ENCODE measurements around the gene MZT2A.
A peak's percentile ranks its signal among the peaks of the same experiment; 100 is the strongest.
"Not testable (repeated sequence)": the region's sequence is repeated elsewhere in the genome, so short reads cannot be mapped to it uniquely, and the experiment has no call there.

MZT2A gene, protein sequence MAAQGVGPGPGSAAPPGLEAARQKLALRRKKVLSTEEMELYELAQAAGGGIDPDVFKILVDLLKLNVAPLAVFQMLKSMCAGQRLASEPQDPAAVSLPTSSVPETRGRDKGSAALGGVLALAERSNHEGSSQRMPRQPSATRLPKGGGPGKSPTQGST

DNA sequence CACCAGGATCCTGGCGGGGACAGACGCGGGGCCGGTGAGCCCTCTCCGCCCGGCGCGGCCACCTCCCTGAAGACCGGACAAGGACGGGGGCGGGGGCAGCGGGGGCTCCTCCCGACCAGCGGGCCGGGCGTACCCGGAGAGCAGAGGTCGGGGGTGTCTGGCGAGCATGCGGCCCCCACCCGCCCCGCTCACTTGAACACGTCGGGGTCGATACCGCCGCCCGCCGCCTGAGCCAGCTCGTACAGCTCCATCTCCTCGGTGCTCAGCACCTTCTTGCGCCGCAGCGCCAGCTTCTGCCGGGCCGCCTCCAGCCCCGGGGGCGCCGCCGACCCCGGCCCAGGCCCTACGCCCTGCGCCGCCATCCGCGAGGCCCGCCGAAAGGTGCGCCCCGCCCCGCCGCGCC is at the start of gene MZT2A:
Gene MZT2A, minus strand, starts transcription at position 383 of the 403 bp plus-strand sequence. Its CDS starts 21 bp downstream, at position 362.
- peak within 1 kb of the TSS; percentile 87 for H3K4me3 ChIP-seq
- peak within 1 kb of the TSS; percentile 79 to 92 for H3K27ac ChIP-seq
- DNase-seq (ENCODE audit: low spot score) = not testable (repeated sequence)

DNA sequence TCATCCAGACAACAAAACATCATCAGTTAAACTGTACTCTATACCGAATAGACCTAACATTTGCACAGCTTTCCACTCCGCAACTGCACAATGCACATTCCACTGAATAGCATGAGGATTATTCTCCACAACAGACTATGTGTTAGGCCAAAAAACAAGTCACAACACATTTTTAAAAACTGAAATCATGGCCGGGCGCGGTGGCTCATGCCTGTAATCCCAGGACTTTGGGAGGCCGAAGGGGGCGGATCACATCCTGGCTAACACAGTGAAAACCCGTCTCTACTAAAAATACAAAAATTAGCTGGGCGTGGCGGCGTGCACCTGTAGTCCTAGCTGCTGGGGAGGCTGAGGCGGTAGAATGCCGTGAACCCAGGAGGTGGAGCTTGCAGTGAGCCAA is 46.7 kb upstream of the MZT2A start:
- DNase-seq (ENCODE audit: low spot score); H3K27ac ChIP-seq; H3K4me3 ChIP-seq: not testable (repeated sequence)

- not testable (repeated sequence) for H3K4me3 ChIP-seq, H3K27ac ChIP-seq
- peak; percentile 35 for DNase-seq (ENCODE audit: low spot score)
These were observed 44.6 kb upstream of the MZT2A start for GRCh38 chr2:131536841-131537240.

GRCh38 chr2:131535951-131536826 is 44.0 kb upstream of the MZT2A start:
- not testable (repeated sequence) for H3K27ac ChIP-seq, H3K4me3 ChIP-seq
- peak; percentile 22 for DNase-seq (ENCODE audit: low spot score)

DNA sequence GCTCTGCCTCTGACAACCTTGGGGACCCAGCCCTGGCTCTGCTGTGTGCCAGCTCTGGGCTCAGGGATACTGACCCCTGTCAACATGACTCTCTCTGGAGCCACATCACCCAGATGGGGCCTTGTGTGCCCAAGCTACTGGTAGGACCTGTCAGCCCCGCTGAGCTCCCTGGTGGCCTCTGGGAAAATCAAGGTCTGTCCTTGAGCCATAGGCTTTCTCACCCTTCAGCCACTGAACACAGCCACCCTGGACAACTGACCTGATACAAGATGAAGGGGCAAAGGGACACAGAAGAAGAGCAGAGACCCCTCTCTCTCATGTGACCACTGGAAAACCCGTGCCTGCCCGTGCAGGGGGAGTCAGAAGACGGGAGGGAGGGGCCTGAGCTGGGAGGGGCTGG is 43.3 kb upstream of the MZT2A start:
- Histone ChIP-seq H3K4me3 (no peak overlapping the region), H3K27ac (no peak overlapping the region)
- TF ChIP-seq, protein P1, sequence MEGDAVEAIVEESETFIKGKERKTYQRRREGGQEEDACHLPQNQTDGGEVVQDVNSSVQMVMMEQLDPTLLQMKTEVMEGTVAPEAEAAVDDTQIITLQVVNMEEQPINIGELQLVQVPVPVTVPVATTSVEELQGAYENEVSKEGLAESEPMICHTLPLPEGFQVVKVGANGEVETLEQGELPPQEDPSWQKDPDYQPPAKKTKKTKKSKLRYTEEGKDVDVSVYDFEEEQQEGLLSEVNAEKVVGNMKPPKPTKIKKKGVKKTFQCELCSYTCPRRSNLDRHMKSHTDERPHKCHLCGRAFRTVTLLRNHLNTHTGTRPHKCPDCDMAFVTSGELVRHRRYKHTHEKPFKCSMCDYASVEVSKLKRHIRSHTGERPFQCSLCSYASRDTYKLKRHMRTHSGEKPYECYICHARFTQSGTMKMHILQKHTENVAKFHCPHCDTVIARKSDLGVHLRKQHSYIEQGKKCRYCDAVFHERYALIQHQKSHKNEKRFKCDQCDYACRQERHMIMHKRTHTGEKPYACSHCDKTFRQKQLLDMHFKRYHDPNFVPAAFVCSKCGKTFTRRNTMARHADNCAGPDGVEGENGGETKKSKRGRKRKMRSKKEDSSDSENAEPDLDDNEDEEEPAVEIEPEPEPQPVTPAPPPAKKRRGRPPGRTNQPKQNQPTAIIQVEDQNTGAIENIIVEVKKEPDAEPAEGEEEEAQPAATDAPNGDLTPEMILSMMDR (IDR thresholded peaks at IDR 0.05) = no peak
- no peak for DNase-seq (ENCODE audit: low spot score)

GRCh38 chr2:131534965-131535364 is 42.8 kb upstream of the MZT2A start:
- DNase-seq (ENCODE audit: low spot score) = peak; percentile 16
- not testable (repeated sequence) for H3K4me3 ChIP-seq, H3K27ac ChIP-seq

GRCh38 chr2:131534317-131534672 is 42.1 kb upstream of the MZT2A start:
- H3K27ac ChIP-seq, H3K4me3 ChIP-seq: not testable (repeated sequence)
- DNase-seq (ENCODE audit: low spot score) = peak; percentile 28

- not testable (repeated sequence) for H3K4me3 ChIP-seq, H3K27ac ChIP-seq
- DNase-seq (ENCODE audit: low spot score) = peak; percentile 28
These were observed 41.6 kb upstream of the MZT2A start for GRCh38 chr2:131533609-131534316.

- not testable (repeated sequence) for H3K4me3 ChIP-seq, H3K27ac ChIP-seq
- peak; percentile 8 for DNase-seq (ENCODE audit: low spot score)
These were observed 40.8 kb upstream of the MZT2A start for GRCh38 chr2:131532723-131533608.

DNA sequence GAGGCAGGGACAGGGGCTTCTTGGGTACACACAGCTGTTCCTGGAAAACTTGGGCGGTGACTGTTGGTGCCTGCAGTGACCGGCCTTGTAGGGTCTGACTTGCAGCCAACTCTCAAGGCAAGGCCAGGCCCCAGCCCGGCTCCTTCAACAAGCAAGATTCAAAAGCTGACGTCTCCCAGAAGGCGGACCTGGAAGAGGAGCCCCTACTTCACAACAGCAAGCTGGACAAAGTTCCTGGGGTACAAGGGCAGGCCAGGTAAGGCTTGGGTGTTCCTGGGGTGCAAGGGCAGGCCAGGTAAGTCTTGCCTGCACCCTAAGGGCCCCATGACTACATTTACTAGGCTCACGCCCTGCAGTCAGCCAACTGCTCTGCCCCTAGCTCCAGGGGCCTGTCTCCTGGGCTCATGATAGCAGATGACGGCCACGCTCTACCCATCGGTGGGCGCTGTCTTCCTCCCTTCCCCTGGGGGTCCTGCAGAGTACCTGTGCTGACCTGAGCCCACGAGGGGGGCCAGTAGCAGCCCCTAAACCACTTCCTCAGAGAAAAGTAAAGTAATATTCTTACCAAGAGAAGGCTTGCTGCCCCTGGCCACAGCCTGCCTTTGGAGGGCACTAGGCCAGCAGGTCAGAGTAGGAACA is 39.5 kb upstream of the MZT2A start:
- H3K4me3 ChIP-seq; H3K27ac ChIP-seq; DNase-seq (ENCODE audit: low spot score): not testable (repeated sequence)

- not testable (repeated sequence) for H3K4me3 ChIP-seq; DNase-seq (ENCODE audit: low spot score)
These were observed 38.6 kb upstream of the MZT2A start for GRCh38 chr2:131530626-131531344.

DNA sequence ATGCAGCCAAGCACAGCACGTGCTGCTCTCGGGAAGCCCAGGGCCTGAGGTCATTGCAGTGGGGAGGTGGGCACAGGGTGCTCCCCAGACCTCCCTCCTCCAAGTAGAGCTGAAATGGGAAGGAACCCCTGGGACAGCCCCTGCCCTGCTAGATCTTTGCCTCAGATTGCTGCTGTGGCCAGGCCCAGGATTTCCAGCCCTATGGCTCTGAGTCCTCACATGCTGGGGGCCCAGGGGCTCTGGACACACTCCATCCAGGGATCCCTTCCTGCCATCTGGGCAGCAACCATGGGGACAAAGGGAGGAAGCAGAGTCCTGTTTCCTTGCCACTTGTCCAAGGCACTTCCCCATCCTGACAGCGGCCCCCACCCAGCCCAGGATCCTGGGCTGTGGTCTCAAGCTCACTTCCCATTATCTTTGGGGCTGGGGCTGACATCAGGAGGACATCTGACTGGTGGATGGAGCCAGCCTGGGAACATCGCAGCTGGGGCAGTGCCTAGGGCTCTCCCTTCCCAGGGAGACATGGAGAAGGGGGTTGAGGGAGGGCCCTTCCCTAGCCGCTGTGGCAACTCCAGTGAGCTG is 37.8 kb upstream of the MZT2A start:
- H3K27ac ChIP-seq; H3K4me3 ChIP-seq; DNase-seq (ENCODE audit: low spot score): not testable (repeated sequence)

More at GRCh38 chr2:131530626-131531344, 38.6 kb upstream of the MZT2A start:
- not testable (repeated sequence) for H3K27ac ChIP-seq

- DNase-seq (ENCODE audit: low spot score); H3K27ac ChIP-seq: not testable (repeated sequence)
- H3K4me3 ChIP-seq = peak overlapping the region; percentile 71
These were observed 37.0 kb upstream of the MZT2A start for GRCh38 chr2:131528981-131529863.

DNA sequence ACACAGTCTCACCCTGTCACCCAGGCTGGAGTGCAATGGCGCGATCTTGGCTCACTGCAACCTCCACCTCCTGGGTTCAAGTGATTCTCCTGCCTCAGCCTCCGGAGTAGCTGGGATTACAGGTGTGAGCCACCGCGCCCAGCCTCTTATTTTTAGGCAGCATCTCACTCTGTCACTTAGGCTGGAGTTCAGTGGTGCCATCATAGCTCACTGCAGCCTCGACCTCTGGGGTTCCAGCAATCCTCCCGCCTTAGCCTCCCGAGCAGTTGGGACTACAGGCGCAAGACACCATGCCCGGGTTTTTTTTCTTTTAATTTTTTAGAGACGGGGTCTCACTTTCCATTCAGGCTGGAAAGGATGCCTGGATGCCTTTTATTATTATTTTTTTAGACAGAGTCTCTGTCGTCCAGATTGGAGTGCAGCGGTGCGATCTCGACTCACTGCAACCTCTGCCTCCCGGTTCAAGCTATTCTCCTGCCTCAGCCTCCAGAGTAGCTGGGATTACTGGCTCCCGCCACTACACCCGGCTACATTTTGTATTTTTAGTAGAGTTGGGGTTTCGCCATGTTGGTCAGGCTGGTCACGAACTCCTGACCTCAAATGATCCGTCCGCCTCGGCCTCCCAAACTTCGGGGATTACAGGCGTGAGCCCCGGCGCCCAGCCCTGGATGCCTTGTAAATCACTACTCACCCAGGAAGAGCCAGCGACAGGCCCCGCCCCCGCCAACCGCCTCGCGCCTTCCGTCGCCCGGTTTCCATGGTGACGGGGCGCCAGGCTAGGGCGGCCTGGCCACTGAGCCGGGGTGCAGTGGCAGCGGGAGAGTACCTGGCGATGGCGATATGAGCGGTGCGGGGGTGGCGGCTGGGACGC is 35.2 kb upstream of the MZT2A start, which contains the start of gene CCDC74A:
Gene CCDC74A, plus strand, starts transcription at position 758 of the 871 bp plus-strand sequence. Its CDS starts 83 bp downstream, at position 841.
- DNase-seq (ENCODE audit: low spot score) = not testable (repeated sequence)
- Histone ChIP-seq H3K4me3 (peak within 1 kb of the TSS; percentile 71), H3K27ac (peak within 1 kb of the TSS in 1 of 2 donors; percentile 11)
